K562 (cell line): ENCODE data around the gene RNF224. TPM values are rescaled to one million over a fixed set of nuclear protein-coding genes. Genes with fewer than 3 reads are reported as not detected.
A peak's percentile ranks its signal among the peaks of the same experiment; 100 is the strongest.

Source experiments
- ARNT ChIP-seq, 2 experiments: fragments of 450-650 bp; IDR thresholded peaks; 2 replicates each; pipeline ENCODE4 v1.6.1; 2016; ENCODE audit warnings: mild to moderate bottlenecking in 1 of 2
- LEF1 ChIP-seq: fragments of 450-650 bp; IDR thresholded peaks from 2 replicates; pipeline ENCODE4 v1.6.1; 2016; ENCODE audit warnings: mild to moderate bottlenecking
- MYC ChIP-seq, 2 experiments: fragments of 250-450 bp in 1 of 2; sonication (Bioruptor Pico) in 1 of 2; IDR thresholded peaks; 2 replicates each; pipeline versions ENCODE4 v1.5.1 to v1.6.1; 2012 to 2021; ENCODE audit warnings: low read depth in 2 of 2, borderline replicate concordance in 1 of 2, improper control_type of control experiment in 1 of 2, low read length in 1 of 2, mild to moderate bottlenecking in 1 of 2, moderate library complexity in 1 of 2
- POLR2G ChIP-seq: fragments of 200-400 bp; formaldehyde crosslinking; IDR thresholded peaks from 2 replicates; pipeline ENCODE4 v1.6.1; 2017; ENCODE audit warnings: low read depth, mild to moderate bottlenecking, antibody characterized with exemption, low read length, moderate library complexity
- RBFOX2 ChIP-seq: fragments of 200-400 bp; formaldehyde crosslinking; IDR thresholded peaks from 2 replicates; pipeline ENCODE4 v1.6.1; 2017; ENCODE audit warnings: low read depth, mild to moderate bottlenecking, low read length, moderate library complexity
- RCOR1 ChIP-seq, 2 experiments: IDR thresholded peaks; 2 replicates each; pipeline ENCODE4 v1.6.1; 2012; ENCODE audit warnings: low read depth in 2 of 2, low read length in 2 of 2, borderline replicate concordance in 1 of 2, improper control_type of control experiment in 1 of 2
- RFX1 ChIP-seq: fragments of 450-650 bp; IDR thresholded peaks from 2 replicates; pipeline ENCODE4 v1.6.1; 2016; ENCODE audit warnings: mild to moderate bottlenecking, moderate library complexity
- RUNX1 ChIP-seq: sonication (generic); IDR thresholded peaks from 2 replicates; pipeline ENCODE4 v1.6.1; 2016; ENCODE audit warnings: antibody characterized with exemption, low read depth
- WHSC1 ChIP-seq: IDR thresholded peaks from one replicate; pipeline ENCODE4 v1.6.1; 2012; ENCODE audit warnings: low read length, control low read depth, inconsistent platforms
- ZBTB1 ChIP-seq: sonication (generic); formaldehyde crosslinking; IDR thresholded peaks from 2 replicates; pipeline ENCODE4 v1.8.1; 2023; ENCODE audit warnings: missing genetic modification reagents, low read depth, mild to moderate bottlenecking, borderline replicate concordance
- ZNF316 ChIP-seq: fragments of 450-650 bp; IDR thresholded peaks from 2 replicates; pipeline ENCODE4 v1.6.1; 2016
- ZNF551 ChIP-seq: fragments of 250-450 bp; sonication (Bioruptor Pico); IDR thresholded peaks from 2 replicates; pipeline ENCODE4 v1.5.0; 2021; ENCODE audit warnings: mild to moderate bottlenecking, moderate library complexity
- ZNF696 ChIP-seq: fragments of 250-450 bp; sonication (Bioruptor Pico); conservative IDR thresholded peaks from 2 replicates; pipeline ENCODE4 v1.4.0; 2020; ENCODE audit warnings: mild to moderate bottlenecking, moderate library complexity
- ZNF766 ChIP-seq: fragments of 200-800 bp; sonication (Bioruptor generic); conservative IDR thresholded peaks from 2 replicates; pipeline ENCODE4 v1.6.1; 2016; ENCODE audit warnings: missing genetic modification characterization, missing compliant biosample characterization
- ZNF830 ChIP-seq: fragments of 250-450 bp; sonication (Bioruptor Pico); IDR thresholded peaks from 2 replicates; pipeline ENCODE4 v1.5.0; 2021; ENCODE audit warnings: mild to moderate bottlenecking
- polyA plus RNA-seq, 8 experiments: library from polyadenylated mRNA; depleted of rRNA in 4 of 8; stranded (reverse) in 5 of 8; unstranded in 3 of 8; fragments of >200 nt; fragmentation: Nextera tagmentation in 2 of 8; fragmentation: Illumina TruSeq in 1 of 8; extraction: Ambion mirVana in 2 of 8; extraction: Trizol in 1 of 8; gene quantifications; 2 replicates each; pipeline versions ENCODE4 v1.2.1 to v1.2.3, GENCODE V29; 2011 to 2014; ENCODE audit warnings: inconsistent platforms in 1 of 8, missing spikeins in 1 of 8
- total RNA-seq, 7 experiments: library from RNA; depleted of rRNA in 6 of 7; stranded (reverse); fragments of >200 nt in 6 of 7; fragmentation: Illumina TruSeq in 2 of 7; extraction: Trizol in 2 of 7; gene quantifications; 2 replicates each; pipeline versions ENCODE4 v1.2.1 to v1.2.3, GENCODE V29; 2011 to 2021; ENCODE audit warnings: low replicate concordance in 1 of 7
- TF ChIP-seq, protein P1 (sequence below): sonication (generic); formaldehyde crosslinking; IDR thresholded peaks from 2 replicates; pipeline ENCODE4 v1.8.1; 2023; ENCODE audit warnings: mild to moderate bottlenecking, missing genetic modification reagents
- TF ChIP-seq, protein P2 (sequence below): sonication (generic); formaldehyde crosslinking; IDR thresholded peaks from 2 replicates; pipeline ENCODE4 v1.5.0; 2020; ENCODE audit warnings: missing genetic modification reagents
- TF ChIP-seq, protein P3 (sequence below): fragments of 250-450 bp; sonication (Bioruptor Pico); IDR thresholded peaks from 2 replicates; pipeline ENCODE4 v1.4.0; 2020; ENCODE audit warnings: mild to moderate bottlenecking
- TF ChIP-seq, protein P4 (sequence below): fragments of 450-650 bp; IDR thresholded peaks from 2 replicates; pipeline ENCODE4 v1.6.1; 2016
- TF ChIP-seq, protein P5 (sequence below), 2 experiments: fragments of 450-650 bp in 1 of 2; sonication (generic) in 1 of 2; formaldehyde crosslinking; conservative IDR thresholded peaks; 2 replicates each; pipeline versions ENCODE4 v1.4.0 to v1.8.1; 2020 to 2022; ENCODE audit warnings: mild to moderate bottlenecking in 1 of 2, missing genetic modification reagents in 1 of 2

RNF224 gene
- total and polyA plus RNA-seq, 9 of the 15 experiments (the other 6 are each of a cell fraction or from before 2014, with no cell fraction given) = not detected

DNA sequence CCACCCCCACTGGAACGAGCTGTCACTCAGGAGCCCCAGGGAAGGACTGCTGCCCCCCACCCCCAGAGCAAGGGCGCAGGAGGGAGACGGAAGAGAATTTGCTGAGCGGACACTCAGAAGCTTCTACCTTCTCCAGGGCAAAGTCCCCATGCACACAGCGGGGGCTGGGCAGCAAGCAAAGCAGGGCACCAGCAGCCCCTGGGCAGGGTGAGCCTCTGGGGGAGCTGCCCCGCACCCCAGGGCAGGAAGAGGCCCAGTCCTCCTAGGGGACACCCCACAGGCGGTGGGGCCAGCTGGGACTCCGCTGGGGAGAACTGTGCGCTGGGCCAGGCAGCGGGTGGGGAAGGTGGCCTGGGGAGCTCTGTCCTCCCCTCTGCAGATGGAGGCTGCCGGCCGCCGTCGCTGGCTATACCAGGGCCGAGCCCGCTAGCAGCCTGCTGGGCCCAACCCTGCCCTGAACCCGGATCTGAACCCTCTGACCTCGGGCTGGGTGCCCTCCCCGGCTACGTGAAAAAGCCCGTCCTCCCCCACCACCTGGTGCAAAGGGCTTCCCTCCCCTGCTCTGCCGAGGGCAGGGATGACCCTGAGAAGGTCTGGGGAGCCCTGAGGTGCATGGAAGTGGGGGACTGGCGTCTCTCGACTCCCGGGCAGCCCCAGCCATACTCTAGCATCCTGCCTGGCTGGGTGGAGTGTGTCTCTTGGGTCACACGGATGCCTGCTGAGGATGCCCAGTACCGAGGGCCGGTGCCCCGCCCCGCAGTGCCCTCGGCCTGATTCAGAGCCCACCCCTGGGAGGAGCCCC, 2.8 kb downstream of the RNF224 start (continued):
- TF ChIP-seq, protein P1, sequence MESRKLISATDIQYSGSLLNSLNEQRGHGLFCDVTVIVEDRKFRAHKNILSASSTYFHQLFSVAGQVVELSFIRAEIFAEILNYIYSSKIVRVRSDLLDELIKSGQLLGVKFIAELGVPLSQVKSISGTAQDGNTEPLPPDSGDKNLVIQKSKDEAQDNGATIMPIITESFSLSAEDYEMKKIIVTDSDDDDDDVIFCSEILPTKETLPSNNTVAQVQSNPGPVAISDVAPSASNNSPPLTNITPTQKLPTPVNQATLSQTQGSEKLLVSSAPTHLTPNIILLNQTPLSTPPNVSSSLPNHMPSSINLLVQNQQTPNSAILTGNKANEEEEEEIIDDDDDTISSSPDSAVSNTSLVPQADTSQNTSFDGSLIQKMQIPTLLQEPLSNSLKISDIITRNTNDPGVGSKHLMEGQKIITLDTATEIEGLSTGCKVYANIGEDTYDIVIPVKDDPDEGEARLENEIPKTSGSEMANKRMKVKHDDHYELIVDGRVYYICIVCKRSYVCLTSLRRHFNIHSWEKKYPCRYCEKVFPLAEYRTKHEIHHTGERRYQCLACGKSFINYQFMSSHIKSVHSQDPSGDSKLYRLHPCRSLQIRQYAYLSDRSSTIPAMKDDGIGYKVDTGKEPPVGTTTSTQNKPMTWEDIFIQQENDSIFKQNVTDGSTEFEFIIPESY (CRISPR knock-in tag) = peak; percentile 89
- TF ChIP-seq ZNF316 = peak; percentile 53; the same call in 1 of the 2 replicates
- TF ChIP-seq RUNX1 = no peak
- no peak for TF ChIP-seq ZBTB1
- no peak for TF ChIP-seq WHSC1
- TF ChIP-seq, protein P2, sequence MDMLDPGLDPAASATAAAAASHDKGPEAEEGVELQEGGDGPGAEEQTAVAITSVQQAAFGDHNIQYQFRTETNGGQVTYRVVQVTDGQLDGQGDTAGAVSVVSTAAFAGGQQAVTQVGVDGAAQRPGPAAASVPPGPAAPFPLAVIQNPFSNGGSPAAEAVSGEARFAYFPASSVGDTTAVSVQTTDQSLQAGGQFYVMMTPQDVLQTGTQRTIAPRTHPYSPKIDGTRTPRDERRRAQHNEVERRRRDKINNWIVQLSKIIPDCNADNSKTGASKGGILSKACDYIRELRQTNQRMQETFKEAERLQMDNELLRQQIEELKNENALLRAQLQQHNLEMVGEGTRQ (CRISPR knock-in tag) = no peak
- peak; percentile 47; the same call in 1 of the 2 replicates for TF ChIP-seq POLR2G
- TF ChIP-seq ZNF830 (CRISPR knock-in tag) = no peak
- no peak for TF ChIP-seq MYC (IDR thresholded peaks at IDR 0.05; ENCODE audit: low read depth, low read length)
- no peak for TF ChIP-seq MYC (CRISPR knock-in tag; IDR thresholded peaks at IDR 0.05; ENCODE audit: borderline replicate concordance, low read depth)
- TF ChIP-seq, protein P3, sequence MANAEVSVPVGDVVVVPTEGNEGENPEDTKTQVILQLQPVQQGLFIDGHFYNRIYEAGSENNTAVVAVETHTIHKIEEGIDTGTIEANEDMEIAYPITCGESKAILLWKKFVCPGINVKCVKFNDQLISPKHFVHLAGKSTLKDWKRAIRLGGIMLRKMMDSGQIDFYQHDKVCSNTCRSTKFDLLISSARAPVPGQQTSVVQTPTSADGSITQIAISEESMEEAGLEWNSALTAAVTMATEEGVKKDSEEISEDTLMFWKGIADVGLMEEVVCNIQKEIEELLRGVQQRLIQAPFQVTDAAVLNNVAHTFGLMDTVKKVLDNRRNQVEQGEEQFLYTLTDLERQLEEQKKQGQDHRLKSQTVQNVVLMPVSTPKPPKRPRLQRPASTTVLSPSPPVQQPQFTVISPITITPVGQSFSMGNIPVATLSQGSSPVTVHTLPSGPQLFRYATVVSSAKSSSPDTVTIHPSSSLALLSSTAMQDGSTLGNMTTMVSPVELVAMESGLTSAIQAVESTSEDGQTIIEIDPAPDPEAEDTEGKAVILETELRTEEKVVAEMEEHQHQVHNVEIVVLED (CRISPR knock-in tag) = no peak
- TF ChIP-seq, protein P4, sequence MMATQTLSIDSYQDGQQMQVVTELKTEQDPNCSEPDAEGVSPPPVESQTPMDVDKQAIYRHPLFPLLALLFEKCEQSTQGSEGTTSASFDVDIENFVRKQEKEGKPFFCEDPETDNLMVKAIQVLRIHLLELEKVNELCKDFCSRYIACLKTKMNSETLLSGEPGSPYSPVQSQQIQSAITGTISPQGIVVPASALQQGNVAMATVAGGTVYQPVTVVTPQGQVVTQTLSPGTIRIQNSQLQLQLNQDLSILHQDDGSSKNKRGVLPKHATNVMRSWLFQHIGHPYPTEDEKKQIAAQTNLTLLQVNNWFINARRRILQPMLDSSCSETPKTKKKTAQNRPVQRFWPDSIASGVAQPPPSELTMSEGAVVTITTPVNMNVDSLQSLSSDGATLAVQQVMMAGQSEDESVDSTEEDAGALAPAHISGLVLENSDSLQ = peak; percentile 10; the same call in 1 of the 2 replicates
- TF ChIP-seq ZNF766 = no peak
- no peak for TF ChIP-seq ARNT (IDR thresholded peaks at IDR 0.05)
- no peak for TF ChIP-seq RCOR1 (IDR thresholded peaks at IDR 0.05; ENCODE audit: borderline replicate concordance in 1 of 2, low read depth in 2 of 2, low read length in 2 of 2)
- TF ChIP-seq LEF1 = no peak
- TF ChIP-seq, protein P5, sequence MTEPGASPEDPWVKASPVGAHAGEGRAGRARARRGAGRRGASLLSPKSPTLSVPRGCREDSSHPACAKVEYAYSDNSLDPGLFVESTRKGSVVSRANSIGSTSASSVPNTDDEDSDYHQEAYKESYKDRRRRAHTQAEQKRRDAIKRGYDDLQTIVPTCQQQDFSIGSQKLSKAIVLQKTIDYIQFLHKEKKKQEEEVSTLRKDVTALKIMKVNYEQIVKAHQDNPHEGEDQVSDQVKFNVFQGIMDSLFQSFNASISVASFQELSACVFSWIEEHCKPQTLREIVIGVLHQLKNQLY (CRISPR knock-in tag; conservative IDR thresholded peaks at IDR 0.05) = no peak
- no peak for TF ChIP-seq RBFOX2
- no peak for TF ChIP-seq RFX1
- TF ChIP-seq ZNF696 = no peak
- no peak for TF ChIP-seq ZNF551
